Fibroblast of lung (primary cell): ENCODE measurements around the gene ENO4.

Experiments
- EZH2 ChIP-seq: IDR thresholded peaks from 2 replicates; pipeline ENCODE4 v1.5.1; 2012; ENCODE audit warnings: low read length, control low read depth, mild to moderate bottlenecking; ENCODE audit errors: missing control alignments
- TF ChIP-seq, protein P1 (sequence below), 2 donors: IDR thresholded peaks in 1 of 2; conservative IDR thresholded peaks in 1 of 2; 1 replicate in 1 of 2; 2 replicates in 1 of 2; pipeline ENCODE4 v1.5.1; 2011 to 2012; ENCODE audit warnings: low read length in 2 of 2, control low read depth in 1 of 2, inconsistent platforms in 1 of 2, low read depth in 1 of 2, mild to moderate bottlenecking in 1 of 2

DNA sequence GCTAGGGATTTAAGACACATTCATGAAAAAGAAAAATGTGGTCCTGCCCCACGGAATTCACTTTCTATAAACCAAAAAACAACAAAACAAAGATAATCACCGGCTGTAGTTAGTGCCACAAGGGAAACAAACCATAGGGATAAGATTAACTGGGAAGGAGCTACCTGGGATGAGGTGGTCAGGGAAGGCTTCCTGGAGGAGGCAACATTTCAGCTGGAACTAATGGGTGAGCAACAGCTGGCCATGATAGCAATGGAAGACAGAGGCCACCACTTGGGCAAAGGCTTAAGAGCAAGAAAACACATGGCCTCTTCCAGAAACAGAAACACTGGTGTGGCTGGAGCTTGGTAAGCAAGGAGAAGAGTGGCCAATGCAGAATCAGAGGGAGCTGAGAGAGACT, 38.4 kb upstream of the ENO4 start:
- TF ChIP-seq, protein P1, sequence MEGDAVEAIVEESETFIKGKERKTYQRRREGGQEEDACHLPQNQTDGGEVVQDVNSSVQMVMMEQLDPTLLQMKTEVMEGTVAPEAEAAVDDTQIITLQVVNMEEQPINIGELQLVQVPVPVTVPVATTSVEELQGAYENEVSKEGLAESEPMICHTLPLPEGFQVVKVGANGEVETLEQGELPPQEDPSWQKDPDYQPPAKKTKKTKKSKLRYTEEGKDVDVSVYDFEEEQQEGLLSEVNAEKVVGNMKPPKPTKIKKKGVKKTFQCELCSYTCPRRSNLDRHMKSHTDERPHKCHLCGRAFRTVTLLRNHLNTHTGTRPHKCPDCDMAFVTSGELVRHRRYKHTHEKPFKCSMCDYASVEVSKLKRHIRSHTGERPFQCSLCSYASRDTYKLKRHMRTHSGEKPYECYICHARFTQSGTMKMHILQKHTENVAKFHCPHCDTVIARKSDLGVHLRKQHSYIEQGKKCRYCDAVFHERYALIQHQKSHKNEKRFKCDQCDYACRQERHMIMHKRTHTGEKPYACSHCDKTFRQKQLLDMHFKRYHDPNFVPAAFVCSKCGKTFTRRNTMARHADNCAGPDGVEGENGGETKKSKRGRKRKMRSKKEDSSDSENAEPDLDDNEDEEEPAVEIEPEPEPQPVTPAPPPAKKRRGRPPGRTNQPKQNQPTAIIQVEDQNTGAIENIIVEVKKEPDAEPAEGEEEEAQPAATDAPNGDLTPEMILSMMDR (conservative IDR thresholded peaks at IDR 0.05 in 1 of 2, IDR thresholded peaks at IDR 0.05 in 1 of 2; ENCODE audit: low read depth in 1 of 2, low read length in 2 of 2), result no peak
- TF ChIP-seq EZH2, result no peak
